Stimulated activated CD8-positive, alpha-beta memory T cell treated with anti-CD3 and anti-CD28 coated beads, Interleukin-7, amount 100 ng/mL, for 1 hour (primary cell): Measurements from ENCODE around the gene FGFRL1.

Experiments used
- DNase-seq, 2 donors: peaks; one replicate each; pipeline ENCODE4 v3.0.0-alpha.2; 2020; ENCODE audit warnings: low read depth in 2 of 2

FGFRL1 gene

DNA sequence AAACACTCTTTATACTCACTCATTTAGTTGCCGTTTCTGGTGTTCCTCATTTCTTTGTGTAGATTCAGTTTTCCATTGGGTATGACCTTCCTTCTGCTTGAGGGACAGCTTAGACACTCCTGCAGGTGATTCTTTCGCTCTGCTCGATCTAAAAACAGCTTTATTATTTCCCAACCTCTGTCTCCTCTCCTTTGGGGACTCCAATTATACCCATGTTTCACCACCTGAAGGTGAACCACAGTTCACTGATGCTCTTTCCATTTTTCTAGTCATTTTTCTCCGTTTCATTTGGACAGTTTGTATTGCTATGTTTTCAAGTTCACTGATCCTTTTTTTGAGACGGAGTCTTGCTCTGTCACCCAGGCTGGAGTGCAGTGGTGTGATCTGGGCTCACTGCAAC lies 4.6 kb upstream of the FGFRL1 start:
- no peak for DNase-seq

DNA sequence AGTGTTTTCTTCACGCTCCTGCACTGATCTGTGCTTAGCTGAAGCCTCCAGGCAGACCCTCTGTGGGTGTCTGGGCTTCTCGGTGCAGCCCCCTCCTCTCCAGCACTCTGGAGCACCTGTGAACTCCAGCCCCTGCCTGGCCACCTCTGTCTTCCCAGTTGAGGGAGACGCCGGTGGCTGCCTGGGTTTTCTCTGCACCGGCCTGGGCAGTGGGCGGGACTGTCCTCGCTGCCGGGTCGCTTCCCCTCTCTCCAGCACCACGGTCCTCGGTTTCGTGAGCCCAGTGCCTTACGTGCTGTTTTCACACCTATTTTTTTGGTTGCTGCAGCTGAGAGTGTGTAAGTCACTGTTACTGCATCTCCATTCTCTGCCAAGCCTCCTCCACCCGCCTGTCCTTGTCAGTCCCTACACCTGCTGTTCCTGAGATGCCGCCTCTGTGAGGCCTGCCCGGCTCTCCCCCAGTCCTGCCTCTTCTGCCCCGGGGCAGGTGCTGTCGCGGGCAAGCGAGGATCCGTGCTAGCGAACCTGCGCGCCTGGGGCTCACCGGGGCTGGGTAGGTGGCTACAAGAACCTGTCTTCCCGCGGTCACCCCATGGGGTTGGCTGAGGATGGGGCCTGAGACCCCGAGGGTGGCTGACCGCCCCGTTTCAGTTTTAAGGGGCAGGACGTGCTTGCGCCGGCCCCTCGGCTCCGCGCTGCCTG lies 2.4 kb upstream of the FGFRL1 start:
- peak in 1 of 2 donors; percentile 11 for DNase-seq

DNA sequence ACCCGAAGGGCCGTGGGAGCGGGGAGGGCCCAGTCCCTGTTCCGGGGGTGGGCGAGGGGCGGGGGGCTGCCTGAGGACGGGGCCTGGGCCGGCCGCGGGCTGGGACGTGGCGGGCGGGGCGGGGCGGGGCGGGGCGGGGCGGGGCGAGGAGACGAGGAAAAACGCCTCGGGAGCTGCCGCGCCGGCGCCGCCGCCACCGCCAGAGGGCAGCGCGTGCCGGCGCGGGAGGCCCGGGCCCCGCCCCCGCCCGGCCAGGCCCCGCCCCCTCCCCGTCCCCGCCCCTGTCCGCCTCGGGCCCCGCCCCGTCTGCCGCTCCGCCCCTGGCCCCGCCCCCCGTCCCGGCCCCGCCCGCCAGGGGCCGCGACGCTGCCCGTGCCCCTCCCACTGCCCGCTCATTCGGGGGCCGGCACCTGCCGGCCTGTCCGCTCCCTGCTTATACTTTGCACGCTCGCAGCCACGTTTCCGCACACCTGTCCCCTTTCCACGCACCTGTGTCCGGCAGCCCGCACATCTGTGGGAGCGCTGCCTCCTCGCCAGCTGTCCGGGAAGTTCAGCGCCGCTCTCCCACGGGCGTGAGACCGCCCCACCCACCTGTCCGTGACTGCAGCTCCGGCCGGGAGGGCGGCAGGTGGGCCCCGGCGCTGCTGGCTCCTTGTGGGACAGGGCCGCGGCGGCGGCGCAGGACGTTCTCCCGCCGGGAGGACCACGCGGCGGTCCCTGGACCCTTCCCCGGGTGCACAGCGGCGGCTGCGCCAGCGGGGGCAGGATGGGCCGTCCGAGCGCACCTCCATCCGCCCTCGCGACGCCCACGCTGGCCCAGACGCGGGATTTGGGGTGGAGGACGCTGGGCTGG lies 1.7 kb upstream of the FGFRL1 start:
- peak; percentile 48 to 60 for DNase-seq

DNA sequence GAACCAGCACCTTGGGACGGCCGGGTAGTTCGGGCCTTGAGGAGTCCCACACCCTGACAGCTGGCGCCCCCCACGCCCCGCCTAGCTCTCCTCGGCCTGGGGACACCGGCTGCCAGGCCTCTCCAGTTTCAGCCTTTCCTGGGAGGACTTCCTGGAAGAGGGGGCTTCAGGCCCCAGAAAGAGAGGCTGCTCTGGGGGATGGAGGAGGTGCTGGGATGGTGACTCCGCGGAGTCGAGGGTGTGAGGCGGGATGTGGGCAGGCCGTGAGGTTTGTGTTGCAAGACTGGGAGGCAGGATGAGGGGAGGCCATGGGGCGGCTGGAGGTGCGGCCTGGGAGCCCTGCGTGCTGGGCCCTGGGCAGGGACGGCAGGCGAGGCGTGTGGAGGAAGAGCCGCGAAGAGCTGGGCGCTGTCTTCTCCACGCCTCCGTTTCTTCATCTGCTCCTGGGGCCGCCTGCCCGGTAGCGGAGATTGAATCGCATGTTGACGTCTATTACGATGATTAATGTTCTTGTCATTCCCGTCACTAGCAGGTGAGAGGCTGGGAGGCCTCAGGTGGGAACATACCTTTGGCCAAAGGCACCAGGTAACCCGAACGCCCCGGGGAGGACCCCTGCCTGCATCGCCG lies 918 bp upstream of the FGFRL1 start:
- DNase-seq = peak; percentile 33 to 34

DNA sequence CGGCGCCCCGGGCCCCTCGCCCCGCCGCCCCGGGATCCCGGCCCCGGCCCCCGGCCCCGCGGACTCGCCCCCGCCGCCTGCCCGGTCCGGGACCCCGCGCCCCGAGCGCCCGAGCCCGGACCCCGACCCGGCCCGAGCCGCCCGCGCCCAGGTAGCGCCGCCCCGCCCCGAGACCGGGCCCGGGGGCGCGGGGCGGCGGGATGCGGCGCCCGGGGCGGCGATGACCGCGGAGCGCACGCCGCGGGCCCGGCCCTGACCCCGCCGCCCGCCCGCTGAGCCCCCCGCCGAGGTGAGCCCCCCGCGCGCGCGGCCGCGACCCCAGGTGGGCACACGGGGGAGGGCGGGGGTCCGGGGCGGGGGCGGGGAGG lies 224 bp downstream of the FGFRL1 start:
- no peak for DNase-seq

DNA sequence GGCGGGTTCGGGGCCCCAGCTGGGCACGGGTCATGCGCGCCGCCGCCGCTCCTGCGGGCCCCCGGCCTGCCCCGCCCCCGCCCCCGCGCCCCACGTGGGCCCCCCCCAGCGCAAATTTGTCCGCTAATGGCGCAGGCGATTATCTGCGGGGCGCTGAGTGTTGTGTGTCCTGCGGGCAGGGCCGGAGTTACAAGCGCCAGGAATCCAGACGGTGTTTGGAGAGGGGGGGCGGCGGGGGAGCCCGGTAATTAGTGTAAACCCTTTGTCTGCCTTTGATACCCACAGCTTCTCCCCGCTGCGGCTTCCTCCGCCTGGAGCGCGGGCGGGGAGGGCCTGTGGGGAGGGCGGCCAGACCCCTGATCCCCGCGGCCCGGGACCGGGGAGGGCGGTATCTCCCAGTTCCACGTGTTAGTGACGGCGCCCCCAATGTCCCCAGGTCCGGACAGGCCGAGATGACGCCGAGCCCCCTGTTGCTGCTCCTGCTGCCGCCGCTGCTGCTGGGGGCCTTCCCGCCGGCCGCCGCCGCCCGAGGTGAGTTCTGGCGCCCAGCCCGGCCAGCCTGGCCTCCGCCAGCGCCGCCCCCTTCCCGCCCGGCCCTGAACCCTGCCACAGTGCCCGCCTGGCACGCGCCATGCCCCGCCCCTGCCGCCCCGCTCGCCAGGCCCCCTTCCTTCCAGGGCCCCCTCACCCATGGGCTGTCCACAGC lies 761 bp downstream of the FGFRL1 start:
- DNase-seq = no peak

DNA sequence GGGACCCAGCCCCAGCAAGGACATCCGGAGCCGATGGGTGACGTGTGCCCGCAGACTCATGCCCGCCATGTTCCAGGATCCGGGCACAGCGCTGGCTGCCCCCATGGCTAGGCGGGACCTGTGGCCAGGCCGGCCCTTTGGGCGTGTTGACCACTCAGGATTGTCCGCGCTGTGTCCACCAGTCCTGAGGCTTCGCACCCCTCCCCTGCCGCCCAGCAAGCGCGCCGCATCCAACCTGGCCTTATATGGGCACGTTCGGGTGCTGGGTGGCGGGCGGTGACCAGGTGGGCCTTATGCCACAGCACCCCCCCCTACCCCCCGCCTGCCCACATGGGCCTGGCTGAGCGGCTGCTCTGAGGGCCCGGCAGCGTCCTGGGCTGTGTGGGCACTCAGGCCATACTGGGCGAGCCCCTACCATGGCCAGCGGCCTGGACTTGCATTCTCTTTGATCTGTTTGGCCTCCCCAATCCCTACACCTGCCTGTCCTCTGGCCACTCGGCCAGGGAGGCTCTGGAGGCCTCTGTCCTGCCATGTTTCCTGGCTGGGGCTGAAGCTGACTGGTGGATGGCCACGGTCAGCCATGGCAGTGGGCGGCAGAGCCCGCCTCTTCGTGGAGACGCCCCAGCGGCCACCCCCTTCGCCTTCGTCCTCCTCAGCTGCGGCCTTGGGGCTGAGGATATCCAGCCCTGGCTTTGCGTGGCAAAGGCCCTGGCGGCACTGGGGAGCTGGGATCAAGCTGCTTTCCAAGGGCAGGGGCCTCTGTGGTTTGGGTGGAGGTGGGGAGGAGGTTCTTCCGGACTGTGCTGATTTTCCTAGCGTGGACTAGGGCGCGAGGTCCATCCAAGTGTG lies 2.0 kb downstream of the FGFRL1 start:
- no peak for DNase-seq

DNA sequence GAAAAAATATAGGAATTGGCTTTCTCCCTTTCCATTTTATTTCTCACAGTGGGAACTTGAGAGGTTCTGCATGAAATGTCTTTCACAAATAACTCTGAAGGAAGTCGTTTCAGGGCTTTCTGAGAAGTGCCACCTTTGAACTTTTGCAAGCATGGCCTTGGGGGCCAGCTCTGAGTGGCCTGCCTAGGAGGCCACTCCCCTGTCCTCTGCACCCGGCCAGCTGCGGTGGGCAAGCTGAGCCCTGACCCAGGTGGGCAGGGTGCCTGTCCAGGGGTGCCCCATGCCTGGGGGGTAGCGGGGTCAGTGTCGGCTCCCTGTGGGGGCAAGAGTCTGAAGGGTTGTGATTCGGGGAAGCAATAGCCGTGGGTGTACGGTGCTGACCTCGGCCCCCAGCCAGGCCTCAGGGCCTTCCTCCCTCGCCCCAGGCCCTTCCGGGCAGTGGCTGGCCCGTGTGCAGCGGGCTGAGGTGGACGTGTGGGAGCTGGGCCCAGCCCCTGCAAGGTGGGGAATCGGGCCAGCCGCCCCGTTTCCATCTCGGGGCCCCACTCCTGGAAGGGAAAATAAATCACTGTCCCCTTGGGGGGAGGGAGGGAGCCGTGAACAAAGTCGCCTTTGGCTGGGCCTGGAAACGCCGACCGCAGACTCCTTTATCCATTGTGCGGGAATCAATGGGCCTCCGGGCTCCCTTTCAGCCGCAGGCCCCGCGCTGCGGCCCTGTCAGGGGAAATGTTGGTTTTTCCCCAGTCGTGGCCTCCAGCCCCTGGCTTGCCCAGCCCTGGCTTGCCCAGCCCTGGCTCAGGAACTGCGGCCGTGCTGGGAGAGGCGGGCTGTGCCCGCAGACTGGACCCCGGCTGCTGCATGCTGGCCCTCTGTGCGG lies 3.1 kb downstream of the FGFRL1 start:
- no peak for DNase-seq

DNA sequence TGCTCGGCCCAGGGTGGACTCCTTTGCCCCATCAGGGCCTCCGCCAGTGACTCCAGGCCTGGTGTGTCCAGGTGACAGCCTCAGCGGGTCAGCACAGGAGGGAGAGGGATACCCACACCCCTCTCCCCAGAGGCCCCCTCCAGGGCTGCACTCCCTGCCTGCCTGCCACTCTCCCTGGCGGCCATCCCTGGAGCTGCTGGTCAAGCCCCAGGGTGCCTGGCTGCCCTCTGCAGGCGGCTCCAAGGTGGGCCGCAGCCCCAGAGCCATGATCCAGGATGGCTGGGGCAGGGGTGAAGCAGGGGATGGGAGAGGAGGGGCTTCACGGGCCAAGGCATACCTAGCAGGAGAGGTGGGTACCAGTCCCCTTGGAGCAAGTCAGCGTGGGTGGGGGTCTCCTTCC lies 3.8 kb downstream of the FGFRL1 start:
- DNase-seq = no peak

DNA sequence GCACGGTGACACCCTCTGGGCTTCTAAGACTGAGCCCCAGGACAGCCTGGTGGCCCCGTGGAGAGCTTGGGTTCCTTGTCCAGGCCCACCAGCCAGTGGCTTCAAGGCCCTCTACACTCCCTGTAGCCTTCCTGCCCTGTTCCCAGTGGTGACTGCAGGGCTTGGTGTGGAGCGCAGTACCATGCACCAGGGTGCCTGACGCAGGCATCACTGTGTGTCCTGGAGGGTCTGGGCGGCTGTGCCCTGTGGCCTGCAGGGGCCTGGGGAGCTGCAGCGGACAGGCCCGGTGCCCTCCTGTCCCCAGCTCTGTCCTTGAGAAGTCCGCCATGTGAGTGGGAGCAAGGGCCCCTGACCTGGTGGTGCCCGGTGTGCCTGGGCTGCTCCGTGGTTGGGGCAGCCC lies 4.3 kb downstream of the FGFRL1 start:
- no peak for DNase-seq

DNA sequence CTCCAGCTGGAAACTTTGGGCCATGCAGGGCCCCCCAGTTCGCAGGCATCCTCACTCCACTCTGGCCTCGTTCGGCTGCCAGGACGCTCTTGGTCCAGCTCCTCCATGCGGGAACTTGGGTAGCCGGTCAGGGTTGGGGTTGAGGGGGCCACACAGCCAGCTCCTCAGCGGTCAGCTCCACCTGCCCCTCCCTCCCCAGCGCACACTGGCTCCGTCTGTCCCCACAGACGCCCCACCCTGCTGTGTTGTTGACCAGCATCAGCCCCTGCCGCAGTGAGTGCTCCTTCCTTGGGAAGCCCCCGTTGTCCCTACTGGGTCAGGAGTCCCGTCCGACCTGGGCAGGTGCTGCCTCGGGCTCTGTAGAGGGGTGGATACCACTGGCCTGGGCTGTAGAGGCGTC lies 5.8 kb downstream of the FGFRL1 start:
- DNase-seq = no peak

DNA sequence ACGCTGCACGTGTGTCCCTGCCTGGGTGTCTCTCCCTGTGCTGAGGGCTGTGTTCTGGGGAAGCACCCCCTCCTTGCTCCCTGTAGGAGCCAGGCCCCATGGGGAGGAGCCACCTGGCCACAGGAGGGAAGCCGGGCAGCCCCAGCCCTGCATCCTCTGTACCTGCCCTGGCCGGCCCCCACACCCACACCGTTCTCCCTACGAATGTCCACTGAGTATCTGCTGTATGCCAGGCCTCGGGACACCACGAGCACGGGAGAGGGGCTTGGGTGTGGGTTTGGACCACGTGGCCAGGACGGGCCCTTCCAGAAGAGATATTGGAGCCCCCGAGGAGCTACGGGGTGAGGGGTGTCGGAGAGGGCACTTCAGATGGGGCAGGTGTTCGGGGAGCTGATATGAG lies 6.3 kb downstream of the FGFRL1 start:
- DNase-seq = no peak

DNA sequence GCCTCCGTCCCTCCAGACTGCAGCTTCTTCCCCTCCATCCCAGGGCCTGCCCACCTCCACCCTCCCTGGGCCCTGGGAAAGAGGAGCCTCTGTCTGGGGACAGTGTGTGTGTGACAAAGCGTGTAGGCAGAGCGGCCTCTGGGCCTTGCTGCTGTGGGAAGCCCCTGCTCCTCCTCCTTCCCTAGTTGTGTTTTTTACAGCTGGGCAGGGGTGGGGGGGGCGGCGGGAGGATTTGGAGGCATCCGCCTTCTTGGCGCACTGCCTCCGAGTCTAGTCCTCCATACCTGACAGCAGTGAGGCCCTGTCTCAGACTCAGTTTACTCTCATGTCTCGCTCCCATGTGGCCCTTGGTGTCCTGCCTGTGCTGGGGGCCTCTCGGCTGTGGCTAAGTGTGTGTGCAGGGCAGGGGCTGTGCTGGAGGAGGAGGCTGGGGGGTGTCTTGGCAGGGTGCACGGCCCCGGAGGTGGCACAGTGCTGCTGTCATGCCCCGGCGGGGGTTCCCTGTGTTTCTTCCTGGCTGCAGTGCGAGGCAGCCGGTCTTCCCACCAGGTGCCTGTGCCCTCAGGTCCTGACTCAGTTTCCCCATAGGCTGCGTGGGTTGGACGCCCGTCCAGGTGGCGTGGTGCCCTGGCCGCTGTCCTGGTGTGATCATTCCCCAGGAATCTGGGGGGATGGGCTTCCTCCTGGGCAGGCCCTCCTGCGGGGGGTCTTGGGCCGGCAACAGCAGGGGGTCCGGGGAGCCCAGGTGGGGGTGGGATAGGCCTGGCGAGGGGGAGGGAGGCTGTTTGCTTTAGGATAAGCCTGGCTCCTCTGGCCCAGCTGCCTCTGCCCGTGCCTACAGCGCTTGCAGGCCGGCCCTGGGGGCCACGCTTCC lies 7.0 kb downstream of the FGFRL1 start:
- DNase-seq = no peak

DNA sequence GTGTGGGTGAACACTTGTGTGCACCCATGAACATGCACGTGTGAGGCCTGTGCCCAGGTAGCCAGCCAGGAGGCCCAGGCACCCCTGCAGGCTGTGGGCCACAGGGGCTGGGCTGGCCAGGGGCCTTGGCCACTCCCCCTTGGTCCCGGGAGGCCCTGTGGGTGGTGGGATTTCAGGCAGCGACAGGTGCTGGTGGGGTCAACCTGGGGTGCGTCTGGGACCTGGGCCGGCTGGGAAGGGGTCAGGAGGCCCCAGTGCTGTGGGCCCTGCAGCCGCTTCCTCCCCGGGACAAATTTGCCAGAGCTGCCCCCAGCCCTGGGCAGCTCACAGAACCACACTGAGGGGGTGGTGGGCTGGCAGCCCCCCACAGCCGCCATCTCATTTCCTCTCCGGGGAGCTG lies 7.9 kb downstream of the FGFRL1 start:
- DNase-seq = no peak

DNA sequence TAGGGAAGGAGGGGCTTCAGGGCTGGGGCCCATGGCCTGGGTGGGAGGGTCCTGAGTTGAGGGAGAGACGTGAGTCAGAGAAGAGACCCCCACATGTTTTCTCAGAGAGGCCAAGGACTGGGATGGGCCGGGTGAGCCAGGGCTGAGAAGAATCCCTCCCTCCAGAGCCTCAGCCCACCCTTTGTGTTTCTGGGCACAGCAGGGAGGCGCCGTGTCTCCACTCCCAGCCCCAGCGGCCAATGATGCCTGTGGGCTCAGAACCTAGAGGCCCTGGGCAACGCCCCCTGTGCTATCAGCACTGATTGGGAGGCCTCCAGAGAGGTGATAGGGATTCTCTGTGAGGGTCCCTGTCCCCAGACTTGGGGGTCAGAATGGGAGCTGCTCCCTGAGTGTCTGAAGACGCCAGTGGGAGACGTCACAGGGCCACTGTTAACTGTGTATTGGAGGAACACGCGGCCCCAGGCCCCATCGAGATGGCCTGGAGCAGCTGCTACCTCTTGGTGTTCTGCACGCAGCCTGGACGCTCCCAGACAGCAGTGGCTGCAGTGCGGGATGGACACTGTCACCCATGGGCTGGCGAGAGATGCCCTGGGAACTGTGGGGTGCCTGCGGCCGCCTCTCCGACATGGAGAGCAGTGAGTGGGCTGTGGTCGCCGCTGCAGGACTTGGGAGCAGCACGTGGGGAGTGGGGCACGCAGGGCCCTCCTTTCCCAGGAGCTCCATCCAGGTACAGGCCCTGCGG lies 8.5 kb downstream of the FGFRL1 start:
- no peak for DNase-seq

DNA sequence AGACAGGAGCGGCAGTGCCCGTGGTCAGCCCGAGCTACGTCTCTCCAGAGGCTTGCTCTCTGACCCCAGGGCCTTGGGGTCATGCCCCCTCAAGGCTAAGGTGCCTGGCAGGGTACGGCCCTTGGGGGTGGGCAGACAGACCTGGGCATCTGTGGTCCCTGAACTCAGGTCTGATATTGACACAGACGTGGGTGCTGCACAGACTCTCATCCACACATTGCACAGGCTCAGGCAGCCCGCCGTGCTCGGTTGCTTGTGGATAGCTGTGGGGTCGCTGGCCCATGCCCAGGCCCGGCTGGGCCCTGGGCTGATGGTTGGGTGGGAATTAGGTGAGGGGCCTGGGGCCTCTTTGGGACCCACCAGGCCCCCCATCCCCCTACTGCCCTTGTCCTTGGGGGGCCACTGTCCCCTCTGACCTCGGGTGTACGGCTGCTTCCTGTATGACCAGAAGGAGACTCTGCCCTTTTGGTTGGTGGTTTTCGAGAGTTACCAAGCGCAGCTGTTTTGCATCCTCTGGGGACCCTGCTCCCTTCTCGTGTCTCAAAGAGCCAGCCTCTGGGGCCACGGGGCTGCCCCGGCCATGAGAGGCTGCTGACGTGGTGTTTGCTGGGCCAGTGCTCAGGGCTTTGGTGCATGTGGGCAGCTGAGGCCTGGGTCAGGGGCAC lies 10.1 kb downstream of the FGFRL1 start:
- no peak for DNase-seq

DNA sequence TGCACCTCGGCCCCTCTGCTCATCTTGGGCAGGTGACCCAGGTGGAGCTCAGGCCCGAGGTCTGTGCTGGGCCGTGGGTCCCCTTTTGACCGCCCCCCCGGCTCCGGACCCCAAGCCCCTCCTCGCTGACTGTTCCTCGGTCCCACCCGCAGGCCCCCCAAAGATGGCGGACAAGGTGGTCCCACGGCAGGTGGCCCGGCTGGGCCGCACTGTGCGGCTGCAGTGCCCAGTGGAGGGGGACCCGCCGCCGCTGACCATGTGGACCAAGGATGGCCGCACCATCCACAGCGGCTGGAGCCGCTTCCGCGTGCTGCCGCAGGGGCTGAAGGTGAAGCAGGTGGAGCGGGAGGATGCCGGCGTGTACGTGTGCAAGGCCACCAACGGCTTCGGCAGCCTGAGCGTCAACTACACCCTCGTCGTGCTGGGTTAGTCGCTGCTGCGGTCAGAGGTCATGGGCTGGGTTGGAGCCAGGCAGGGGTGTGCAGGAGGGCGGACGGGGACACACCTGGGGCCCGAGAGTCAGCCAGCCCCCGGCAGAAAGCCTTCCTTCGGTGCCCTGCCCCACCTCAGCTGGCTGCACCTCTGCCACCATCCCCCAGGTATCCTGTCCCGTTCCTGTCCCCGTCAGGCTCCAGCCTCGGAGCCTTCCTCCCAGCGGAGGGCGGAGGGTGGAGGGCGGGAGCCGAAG lies 10.8 kb downstream of the FGFRL1 start:
- no peak for DNase-seq

DNA sequence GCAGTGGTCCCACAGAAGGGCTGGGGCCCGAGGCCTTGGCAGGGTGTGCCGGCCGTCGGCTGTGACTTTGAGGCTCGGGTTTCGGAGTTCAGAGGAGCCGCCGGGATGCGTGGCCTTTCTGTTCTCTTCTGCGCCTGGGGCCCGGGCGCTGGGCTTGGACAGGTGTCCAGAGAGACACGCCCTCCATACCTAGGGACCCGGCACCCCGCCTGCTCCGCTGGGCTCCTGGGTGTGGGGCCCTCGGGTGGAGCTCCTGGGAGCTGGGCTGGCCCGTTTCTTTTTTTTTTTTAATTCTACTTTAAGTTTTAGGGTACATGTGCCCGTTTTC lies 11.3 kb downstream of the FGFRL1 start:
- no peak for DNase-seq
